ENCODE data around the gene MRGPRF. TPM values are rescaled to one million over a fixed set of nuclear protein-coding genes. Genes with fewer than 3 reads are reported as not detected.

Gene MRGPRF
- total RNA-seq, 2 experiments from 2014 or later, result not detected

- no peak overlapping the region for H2AFZ ChIP-seq (ENCODE audit: low read length)
- H4K20me1 ChIP-seq (ENCODE audit: insufficient read depth, low read length), result no peaks in the 10 kb centered on the region
- H3K36me3 ChIP-seq (ENCODE audit: insufficient read depth, low read length), result no peaks in the 10 kb centered on the region
- H3K27ac ChIP-seq (ENCODE audit: low read depth, low read length, poor library complexity, severe bottlenecking), result no peak overlapping the region
- peaks cover 16% of the 10 kb centered on the region for H3K4me1 ChIP-seq (ENCODE audit: insufficient read depth, low read length, poor library complexity, severe bottlenecking)
- no peak overlapping the region for H3K4me2 ChIP-seq (ENCODE audit: low read length)
- DNase-seq (ENCODE audit: low spot score), result no peak
- H3K79me2 ChIP-seq (ENCODE audit: insufficient read depth, low read depth, low read length), result no peaks in the 10 kb centered on the region
- ChIA-PET CTCF (ENCODE audit: unreplicated experiment) (no interaction called here), POLR2A (interaction anchor here (0.7 kb wide), 1 partner anchor 1276 kb away, joined by 4 read pairs; no protein-coding TSS in a partner anchor)
- no TSS peak for BruUV-seq (replicated peaks)
- no peaks in the 10 kb centered on the region for H3K9me2 ChIP-seq (ENCODE audit: insufficient read depth, low read length)
- H3K9me3 ChIP-seq (ENCODE audit: low read length), result no peaks in the 10 kb centered on the region
- intact Hi-C loops (cut with micrococcal nuclease; ENCODE audit: unreplicated experiment), result no loop called here
- TF ChIP-seq EZH2phosphoT487 (IDR thresholded peaks at IDR 0.05; ENCODE audit: borderline replicate concordance, low read depth, low read length), result no peak
- no peak for TF ChIP-seq CTCF (conservative IDR thresholded peaks at IDR 0.05; ENCODE audit: low read length)
- no peak overlapping the region for H3K4me3 ChIP-seq (ENCODE audit: low read depth, low read length, poor library complexity, severe bottlenecking)
Measured at GRCh38 chr11:69037544-69037943, 24.5 kb upstream of the MRGPRF start.

- intact Hi-C loops (cut with micrococcal nuclease; ENCODE audit: unreplicated experiment), result no loop called here
- TF ChIP-seq CTCF (conservative IDR thresholded peaks at IDR 0.05; ENCODE audit: low read length) (no peak), EZH2phosphoT487 (IDR thresholded peaks at IDR 0.05; ENCODE audit: borderline replicate concordance, low read depth, low read length) (no peak)
- H3K4me1 ChIP-seq (ENCODE audit: insufficient read depth, low read length, poor library complexity, severe bottlenecking), result peaks cover 16% of the 10 kb centered on the region
- H3K4me3 ChIP-seq (ENCODE audit: low read depth, low read length, poor library complexity, severe bottlenecking), result no peak overlapping the region
- no peaks in the 10 kb centered on the region for H3K79me2 ChIP-seq (ENCODE audit: insufficient read depth, low read depth, low read length)
- no peaks in the 10 kb centered on the region for H3K36me3 ChIP-seq (ENCODE audit: insufficient read depth, low read length)
- no peaks in the 10 kb centered on the region for H3K9me2 ChIP-seq (ENCODE audit: insufficient read depth, low read length)
- no peak for DNase-seq (ENCODE audit: low spot score)
- H3K9me3 ChIP-seq (ENCODE audit: low read length), result no peaks in the 10 kb centered on the region
- no peak overlapping the region for H3K27ac ChIP-seq (ENCODE audit: low read depth, low read length, poor library complexity, severe bottlenecking)
- no TSS peak for BruUV-seq (replicated peaks)
- H2AFZ ChIP-seq (ENCODE audit: low read length), result no peak overlapping the region
- POLR2A ChIA-PET, result no interaction called here
- H4K20me1 ChIP-seq (ENCODE audit: insufficient read depth, low read length), result no peaks in the 10 kb centered on the region
- no peak overlapping the region for H3K4me2 ChIP-seq (ENCODE audit: low read length)
- CTCF ChIA-PET (ENCODE audit: unreplicated experiment), result no interaction called here
Measured at GRCh38 chr11:69037074-69037473, 24.0 kb upstream of the MRGPRF start.

GRCh38 chr11:69035946-69036340 is 22.9 kb upstream of the MRGPRF start:
- no TSS peak for BruUV-seq (replicated peaks)

More at GRCh38 chr11:69035946-69036340, 22.9 kb upstream of the MRGPRF start:
- H3K4me3 ChIP-seq (ENCODE audit: low read depth, low read length, poor library complexity, severe bottlenecking), result no peak overlapping the region
- H4K20me1 ChIP-seq (ENCODE audit: insufficient read depth, low read length), result no peaks in the 10 kb centered on the region
- ChIA-PET POLR2A (interaction anchor here (0.6 kb wide), 1 partner anchor 552 kb away, joined by 3 read pairs; no protein-coding TSS in a partner anchor), CTCF (ENCODE audit: unreplicated experiment) (no interaction called here)
- intact Hi-C loops (cut with micrococcal nuclease; ENCODE audit: unreplicated experiment), result no loop called here
- H3K27ac ChIP-seq (ENCODE audit: low read depth, low read length, poor library complexity, severe bottlenecking), result no peak overlapping the region
- peaks cover 7% of the 10 kb centered on the region for H3K4me1 ChIP-seq (ENCODE audit: insufficient read depth, low read length, poor library complexity, severe bottlenecking)
- no peak for TF ChIP-seq EZH2phosphoT487 (IDR thresholded peaks at IDR 0.05; ENCODE audit: borderline replicate concordance, low read depth, low read length)
- no peak for TF ChIP-seq CTCF (conservative IDR thresholded peaks at IDR 0.05; ENCODE audit: low read length)
- no peaks in the 10 kb centered on the region for H3K79me2 ChIP-seq (ENCODE audit: insufficient read depth, low read depth, low read length)
- H3K9me3 ChIP-seq (ENCODE audit: low read length), result no peaks in the 10 kb centered on the region
- H3K4me2 ChIP-seq (ENCODE audit: low read length), result no peak overlapping the region
- H2AFZ ChIP-seq (ENCODE audit: low read length), result no peak overlapping the region
- H3K9me2 ChIP-seq (ENCODE audit: insufficient read depth, low read length), result no peaks in the 10 kb centered on the region
- no peaks in the 10 kb centered on the region for H3K36me3 ChIP-seq (ENCODE audit: insufficient read depth, low read length)
- DNase-seq (ENCODE audit: low spot score), result no peak
